Fibroblast of mammary gland (primary cell): ENCODE measurements around the gene SPATA3.

Source experiments
- DNase-seq: peaks from one replicate; pipeline ENCODE4 v3.0.0-alpha.2; 2010; ENCODE audit warnings: low read depth
- H3K4me3 ChIP-seq: 2 replicates; pipeline ENCODE4 v1.5.1; 2011; ENCODE audit warnings: low read depth, mild to moderate bottlenecking, low read length, moderate library complexity; ENCODE audit not compliant: control insufficient read depth
- CTCF ChIP-seq: conservative IDR thresholded peaks from 2 replicates; pipeline ENCODE4 v1.5.1; 2011; ENCODE audit warnings: low read depth, low read length, inconsistent platforms; ENCODE audit not compliant: control insufficient read depth, insufficient read depth

SPATA3 gene

GRCh38 chr2:230951396-230951795 is 44.5 kb upstream of the SPATA3 start:
- TF ChIP-seq CTCF, result no peak
- DNase-seq, result no peak
- H3K4me3 ChIP-seq, result no peak overlapping the region

GRCh38 chr2:230952226-230952956 is 43.5 kb upstream of the SPATA3 start:
- H3K4me3 ChIP-seq, result no peak overlapping the region
- no peak for TF ChIP-seq CTCF
- DNase-seq, result no peak

DNA sequence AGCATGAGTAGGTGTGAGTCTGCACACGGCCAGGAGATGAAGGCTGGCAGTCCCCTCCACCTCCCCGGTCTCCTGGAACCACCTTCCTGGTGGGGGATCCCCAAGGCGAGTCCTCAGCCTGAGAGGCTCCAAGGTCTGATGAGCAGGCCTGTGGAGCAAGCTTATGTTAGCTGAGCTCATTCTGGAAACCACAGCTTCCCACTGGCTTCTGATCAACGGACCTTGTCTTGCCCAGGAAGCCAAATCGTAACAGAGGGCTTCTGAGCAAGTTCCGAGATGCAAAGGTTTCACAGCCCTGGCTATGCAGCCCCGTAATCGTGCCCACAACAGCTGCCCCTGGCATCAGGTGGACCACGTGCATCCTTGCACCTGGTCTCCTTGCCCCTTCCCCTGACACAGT is 42.1 kb upstream of the SPATA3 start:
- H3K4me3 ChIP-seq, result no peak overlapping the region
- DNase-seq, result no peak
- no peak for TF ChIP-seq CTCF

DNA sequence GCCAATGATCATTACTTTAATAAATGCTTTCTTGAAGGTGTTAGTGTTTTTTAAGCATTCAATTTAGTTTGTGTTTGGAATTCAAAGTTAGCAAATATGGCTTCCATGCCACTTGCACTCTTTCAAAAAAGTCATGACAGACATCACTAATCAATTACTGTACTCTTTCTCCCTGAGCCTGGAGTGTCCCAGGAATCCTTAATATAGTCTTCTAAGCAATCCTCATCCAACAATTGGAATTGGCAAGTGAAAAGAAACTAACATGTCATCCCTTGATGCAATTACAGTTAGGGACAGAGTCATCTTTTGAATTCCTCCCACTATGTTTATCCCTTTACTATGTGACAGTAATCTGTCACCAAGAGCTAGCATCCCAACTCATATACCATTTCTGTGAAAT is 41.2 kb upstream of the SPATA3 start:
- no peak for DNase-seq
- TF ChIP-seq CTCF, result no peak
- no peak overlapping the region for H3K4me3 ChIP-seq

- TF ChIP-seq CTCF, result no peak
- no peak for DNase-seq
- H3K4me3 ChIP-seq, result no peak overlapping the region
These were observed 40.7 kb upstream of the SPATA3 start for GRCh38 chr2:230955163-230955737.

- TF ChIP-seq CTCF, result no peak
- peak; percentile 69 for DNase-seq
- H3K4me3 ChIP-seq, result peak overlapping the region; percentile 44
These were observed 38.8 kb upstream of the SPATA3 start for GRCh38 chr2:230956827-230957755.
